Measurements from ENCODE around the gene CRYGN.

The CRYGN gene

DNA sequence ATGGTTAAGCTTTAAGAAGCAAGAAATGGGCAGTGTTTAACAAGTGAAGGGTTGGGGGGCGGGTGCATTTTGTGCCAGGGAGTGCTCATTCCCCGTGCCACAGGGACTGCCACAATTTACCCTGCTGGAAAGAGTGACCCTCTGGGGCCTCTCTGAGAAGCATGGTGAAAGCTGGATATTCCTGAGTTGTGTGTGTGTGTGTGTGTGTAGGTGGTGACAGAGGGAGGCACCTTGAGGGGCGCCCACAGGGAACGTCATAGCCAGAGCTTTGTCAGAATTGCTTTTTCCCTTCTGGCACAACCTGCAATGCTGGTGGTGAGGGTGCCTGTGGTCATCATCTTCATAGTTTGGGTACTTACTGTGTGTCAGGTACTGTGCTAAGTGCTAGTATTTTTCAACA lies 27.6 kb downstream of the CRYGN start:
- H3K9me3 ChIP-seq (ENCODE audit: insufficient read depth, low read length, severe bottlenecking) = no peaks in the 10 kb centered on the region
- peaks cover 21% of the 10 kb centered on the region for H3K79me2 ChIP-seq (ENCODE audit: insufficient read depth, low read length)
- H3K27me3 ChIP-seq (ENCODE audit: insufficient read depth, low read length, poor library complexity) = peaks cover 7% of the 10 kb centered on the region
- no peak for ATAC-seq (ENCODE audit: insufficient read depth, low read depth)
- H3K4me1 ChIP-seq (ENCODE audit: insufficient read depth, low read length) = peaks cover 31% of the 10 kb centered on the region
- no peak for DNase-seq
- H3K4me3 ChIP-seq (ENCODE audit: low read depth in 1 of 2, low read length in 2 of 2) = no peak overlapping the region
- H3K9ac ChIP-seq (ENCODE audit: low read depth, low read length) = no peak overlapping the region
- no peak overlapping the region for H2AFZ ChIP-seq (ENCODE audit: low read depth, low read length)
- H4K20me1 ChIP-seq (ENCODE audit: insufficient read depth, low read length) = no peaks in the 10 kb centered on the region
- no peak for TF ChIP-seq EZH2 (IDR thresholded peaks at IDR 0.05; ENCODE audit: borderline replicate concordance, low read depth, low read length, severe bottlenecking)
- TF ChIP-seq, protein P1, sequence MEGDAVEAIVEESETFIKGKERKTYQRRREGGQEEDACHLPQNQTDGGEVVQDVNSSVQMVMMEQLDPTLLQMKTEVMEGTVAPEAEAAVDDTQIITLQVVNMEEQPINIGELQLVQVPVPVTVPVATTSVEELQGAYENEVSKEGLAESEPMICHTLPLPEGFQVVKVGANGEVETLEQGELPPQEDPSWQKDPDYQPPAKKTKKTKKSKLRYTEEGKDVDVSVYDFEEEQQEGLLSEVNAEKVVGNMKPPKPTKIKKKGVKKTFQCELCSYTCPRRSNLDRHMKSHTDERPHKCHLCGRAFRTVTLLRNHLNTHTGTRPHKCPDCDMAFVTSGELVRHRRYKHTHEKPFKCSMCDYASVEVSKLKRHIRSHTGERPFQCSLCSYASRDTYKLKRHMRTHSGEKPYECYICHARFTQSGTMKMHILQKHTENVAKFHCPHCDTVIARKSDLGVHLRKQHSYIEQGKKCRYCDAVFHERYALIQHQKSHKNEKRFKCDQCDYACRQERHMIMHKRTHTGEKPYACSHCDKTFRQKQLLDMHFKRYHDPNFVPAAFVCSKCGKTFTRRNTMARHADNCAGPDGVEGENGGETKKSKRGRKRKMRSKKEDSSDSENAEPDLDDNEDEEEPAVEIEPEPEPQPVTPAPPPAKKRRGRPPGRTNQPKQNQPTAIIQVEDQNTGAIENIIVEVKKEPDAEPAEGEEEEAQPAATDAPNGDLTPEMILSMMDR (IDR thresholded peaks at IDR 0.05; ENCODE audit: borderline replicate concordance, extremely low read depth, low read length, poor library complexity, severe bottlenecking) = no peak
- no peaks in the 10 kb centered on the region for H3K36me3 ChIP-seq (ENCODE audit: insufficient read depth, low read length)
- H3K4me2 ChIP-seq (ENCODE audit: insufficient read depth, low read length) = no peak overlapping the region
- no peak overlapping the region for H3K27ac ChIP-seq (ENCODE audit: low read length)

DNA sequence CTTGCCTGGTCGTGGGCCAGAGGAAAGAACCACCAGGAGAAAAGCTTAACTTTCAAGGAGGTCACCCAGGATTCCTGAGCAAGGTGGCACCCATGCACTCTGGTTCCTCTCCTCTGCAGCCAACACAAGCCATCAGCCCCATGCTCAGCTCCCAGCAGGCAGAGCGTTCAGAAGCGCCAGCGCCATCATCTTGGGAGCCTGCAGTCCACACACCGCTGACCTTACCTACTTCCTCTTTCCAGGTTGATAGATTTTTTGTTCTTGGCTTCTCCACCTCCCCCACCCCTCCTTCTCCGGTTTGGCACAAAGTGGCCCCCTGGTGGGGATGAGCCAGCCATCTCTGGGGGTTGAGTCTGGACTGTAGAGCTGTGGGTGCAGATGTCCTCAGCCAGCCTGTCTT lies 28.4 kb downstream of the CRYGN start:
- Histone ChIP-seq H3K27me3 (ENCODE audit: insufficient read depth, low read length, poor library complexity) (peaks cover 7% of the 10 kb centered on the region), H3K9ac (ENCODE audit: low read depth, low read length) (no peak overlapping the region)
- ATAC-seq (ENCODE audit: insufficient read depth, low read depth) = no peak

DNA sequence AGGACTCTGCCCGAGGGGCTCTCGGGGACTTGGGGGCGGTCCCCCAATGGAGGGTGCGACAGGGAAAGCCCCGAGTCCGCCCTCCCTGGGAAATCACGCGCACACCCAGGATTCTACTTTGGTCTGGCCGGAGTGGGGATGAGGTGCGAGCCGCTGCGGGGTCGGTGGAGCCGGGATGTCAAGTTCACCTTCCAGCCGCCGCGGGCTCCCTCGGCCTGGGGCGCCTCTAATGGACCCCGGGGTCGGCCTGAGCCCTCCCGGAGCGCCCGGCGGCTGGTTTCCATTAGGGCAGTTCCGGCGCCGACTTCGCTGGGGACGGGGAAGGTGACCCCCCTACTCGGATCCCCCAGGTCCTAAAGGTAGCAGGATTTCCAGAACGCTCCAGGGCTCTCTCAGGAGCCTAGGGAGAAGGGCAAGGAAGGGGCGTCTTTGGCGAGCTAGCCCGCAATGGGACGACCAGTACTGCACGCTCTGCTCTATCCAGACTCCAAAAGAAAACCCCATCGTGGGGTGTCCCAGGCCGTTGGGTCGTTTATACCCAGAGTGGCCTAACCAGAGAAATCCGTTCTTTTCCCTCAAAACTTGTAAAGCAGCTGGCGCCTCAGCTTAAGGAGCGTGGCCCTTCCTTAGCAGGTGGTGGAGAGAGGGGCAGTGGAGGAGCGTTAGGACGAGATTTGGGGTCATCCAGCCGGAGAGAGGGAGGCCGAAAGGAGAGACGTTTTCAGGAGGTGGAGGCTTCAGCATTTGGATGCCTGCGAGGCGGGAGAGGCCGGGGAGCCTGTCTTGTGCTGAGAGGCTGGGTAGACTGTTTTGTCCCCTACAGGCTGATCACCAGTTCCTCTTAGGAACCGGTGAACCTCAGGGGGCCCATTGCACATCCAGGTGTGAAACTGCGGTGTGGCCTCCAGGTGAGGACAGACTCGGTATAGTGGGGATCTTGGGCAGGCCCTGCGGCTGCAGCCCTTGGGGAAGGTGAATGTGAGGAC lies 29.2 kb downstream of the CRYGN start:
- H3K9me3 ChIP-seq (ENCODE audit: insufficient read depth, low read length, severe bottlenecking) = no peaks in the 10 kb centered on the region
- H3K27me3 ChIP-seq (ENCODE audit: insufficient read depth, low read length, poor library complexity) = peaks cover 7% of the 10 kb centered on the region
- no peaks in the 10 kb centered on the region for H4K20me1 ChIP-seq (ENCODE audit: insufficient read depth, low read length)
- H3K4me1 ChIP-seq (ENCODE audit: insufficient read depth, low read length) = peaks cover 47% of the 10 kb centered on the region
- peak overlapping the region; percentile 59; the same call in 1 of the 2 replicates for H2AFZ ChIP-seq (ENCODE audit: low read depth, low read length)
- H3K4me2 ChIP-seq (ENCODE audit: insufficient read depth, low read length) = peak overlapping the region; percentile 63
- peaks cover 31% of the 10 kb centered on the region for H3K79me2 ChIP-seq (ENCODE audit: insufficient read depth, low read length)
- H3K27ac ChIP-seq (ENCODE audit: low read length) = peak overlapping the region; percentile 72
- peak; percentile 18; the same call in 2 of the 3 replicates for ATAC-seq (ENCODE audit: insufficient read depth, low read depth)
- peak overlapping the region; percentile 41 to 55; a peak in 3 of 4 replicates for H3K4me3 ChIP-seq (ENCODE audit: low read depth in 1 of 2, low read length in 2 of 2)
- DNase-seq = no peak
- no peak for TF ChIP-seq EZH2 (IDR thresholded peaks at IDR 0.05; ENCODE audit: borderline replicate concordance, low read depth, low read length, severe bottlenecking)
- TF ChIP-seq, protein P1 (IDR thresholded peaks at IDR 0.05; ENCODE audit: borderline replicate concordance, extremely low read depth, low read length, poor library complexity, severe bottlenecking) = no peak
- H3K9ac ChIP-seq (ENCODE audit: low read depth, low read length) = peak overlapping the region; percentile 87
- H3K36me3 ChIP-seq (ENCODE audit: insufficient read depth, low read length) = peaks cover 6% of the 10 kb centered on the region; the same call in 1 of the 2 replicates

More for the DNA sequence above, 28.4 kb downstream of the CRYGN start:
- Histone ChIP-seq H4K20me1 (ENCODE audit: insufficient read depth, low read length) (no peaks in the 10 kb centered on the region), H3K27ac (ENCODE audit: low read length) (no peak overlapping the region), H3K79me2 (ENCODE audit: insufficient read depth, low read length) (peaks cover 28% of the 10 kb centered on the region), H3K36me3 (ENCODE audit: insufficient read depth, low read length) (peaks cover 3% of the 10 kb centered on the region; the same call in 1 of the 2 replicates), H3K9me3 (ENCODE audit: insufficient read depth, low read length, severe bottlenecking) (no peaks in the 10 kb centered on the region), H3K4me2 (ENCODE audit: insufficient read depth, low read length) (no peak overlapping the region), H2AFZ (ENCODE audit: low read depth, low read length) (no peak overlapping the region), H3K4me3 (ENCODE audit: low read depth in 1 of 2, low read length in 2 of 2) (no peak overlapping the region), H3K4me1 (ENCODE audit: insufficient read depth, low read length) (peaks cover 39% of the 10 kb centered on the region)
- TF ChIP-seq EZH2 (IDR thresholded peaks at IDR 0.05; ENCODE audit: borderline replicate concordance, low read depth, low read length, severe bottlenecking) = no peak
- TF ChIP-seq, protein P1 (IDR thresholded peaks at IDR 0.05; ENCODE audit: borderline replicate concordance, extremely low read depth, low read length, poor library complexity, severe bottlenecking) = peak; percentile 23
- no peak for DNase-seq

Data from DND-41 (cell line).